ENCODE measurements around the gene SNX6. TPM values are rescaled to one million over a fixed set of nuclear protein-coding genes. Genes with fewer than 3 reads are reported as not detected.

Gene SNX6
- total and polyA plus RNA-seq, 10 of the 15 experiments (the other 5 are each of a cell fraction or from before 2014, with no cell fraction given) = 34.4 to 107 (median 71.7) TPM

- no peak for DNase-seq (ENCODE audit: low read depth, low spot score)
- ChIA-PET CTCF (interaction anchor here (1.2 kb wide), 1 partner anchor 14 kb away, joined by 5 read pairs; no protein-coding TSS in a partner anchor), POLR2A (no interaction called here), RAD21 (ENCODE audit: unreplicated experiment) (no interaction called here), SMC1A (ENCODE audit: uncharacterized antibody, unreplicated experiment) (no interaction called here)
- intact Hi-C loops (cut with micrococcal nuclease; ENCODE audit: unreplicated experiment) (no loop called here), in situ Hi-C loops (cut with MboI) (no loop called here)
- Histone ChIP-seq H3K4me3 (no peak overlapping the region), H3K36me3 (ENCODE audit: control insufficient read depth in 2 of 2, insufficient read depth in 2 of 2, low read length in 1 of 2) (peaks cover 2 to 23% of the 10 kb centered on the region in 2 experiments; a peak in 3 of 4 replicates), H3K9ac (ENCODE audit: control insufficient read depth, insufficient read depth, low read length) (no peak overlapping the region), H3K9me3 (replicated peaks; ENCODE audit: control insufficient read depth, insufficient read depth, low read length) (no peaks in the 10 kb centered on the region), H3K27ac (ENCODE audit: control insufficient read depth, insufficient read depth) (no peak overlapping the region), H4K20me1 (ENCODE audit: control insufficient read depth, insufficient read depth) (no peaks in the 10 kb centered on the region), H3K4me2 (ENCODE audit: control insufficient read depth, insufficient read depth) (no peak overlapping the region), H3K79me2 (ENCODE audit: control insufficient read depth, insufficient read depth, low read length) (no peaks in the 10 kb centered on the region), H3K4me1 (ENCODE audit: control insufficient read depth, insufficient read depth, low read length) (no peaks in the 10 kb centered on the region), H3K27me3 (replicated peaks in 1 of 2; ENCODE audit: control insufficient read depth in 2 of 2, insufficient read depth in 2 of 2, low read length in 1 of 2) (no peaks in the 10 kb centered on the region), H2AFZ (ENCODE audit: control insufficient read depth, low read depth, low read length) (no peak overlapping the region)
- 95% methylated on average over 2 of the region's 2 CpGs for WGBS (ENCODE audit: insufficient coverage, insufficient replicate concordance, low lambda C conversion rate, missing lambda C conversion rate)
- FAIRE-seq = no peak
- ATAC-seq = no peak
- BruUV-seq (replicated peaks) = no TSS peak
- TF ChIP-seq ZNF687 (IDR thresholded peaks at IDR 0.05) = no peak
- TF ChIP-seq, protein P1, sequence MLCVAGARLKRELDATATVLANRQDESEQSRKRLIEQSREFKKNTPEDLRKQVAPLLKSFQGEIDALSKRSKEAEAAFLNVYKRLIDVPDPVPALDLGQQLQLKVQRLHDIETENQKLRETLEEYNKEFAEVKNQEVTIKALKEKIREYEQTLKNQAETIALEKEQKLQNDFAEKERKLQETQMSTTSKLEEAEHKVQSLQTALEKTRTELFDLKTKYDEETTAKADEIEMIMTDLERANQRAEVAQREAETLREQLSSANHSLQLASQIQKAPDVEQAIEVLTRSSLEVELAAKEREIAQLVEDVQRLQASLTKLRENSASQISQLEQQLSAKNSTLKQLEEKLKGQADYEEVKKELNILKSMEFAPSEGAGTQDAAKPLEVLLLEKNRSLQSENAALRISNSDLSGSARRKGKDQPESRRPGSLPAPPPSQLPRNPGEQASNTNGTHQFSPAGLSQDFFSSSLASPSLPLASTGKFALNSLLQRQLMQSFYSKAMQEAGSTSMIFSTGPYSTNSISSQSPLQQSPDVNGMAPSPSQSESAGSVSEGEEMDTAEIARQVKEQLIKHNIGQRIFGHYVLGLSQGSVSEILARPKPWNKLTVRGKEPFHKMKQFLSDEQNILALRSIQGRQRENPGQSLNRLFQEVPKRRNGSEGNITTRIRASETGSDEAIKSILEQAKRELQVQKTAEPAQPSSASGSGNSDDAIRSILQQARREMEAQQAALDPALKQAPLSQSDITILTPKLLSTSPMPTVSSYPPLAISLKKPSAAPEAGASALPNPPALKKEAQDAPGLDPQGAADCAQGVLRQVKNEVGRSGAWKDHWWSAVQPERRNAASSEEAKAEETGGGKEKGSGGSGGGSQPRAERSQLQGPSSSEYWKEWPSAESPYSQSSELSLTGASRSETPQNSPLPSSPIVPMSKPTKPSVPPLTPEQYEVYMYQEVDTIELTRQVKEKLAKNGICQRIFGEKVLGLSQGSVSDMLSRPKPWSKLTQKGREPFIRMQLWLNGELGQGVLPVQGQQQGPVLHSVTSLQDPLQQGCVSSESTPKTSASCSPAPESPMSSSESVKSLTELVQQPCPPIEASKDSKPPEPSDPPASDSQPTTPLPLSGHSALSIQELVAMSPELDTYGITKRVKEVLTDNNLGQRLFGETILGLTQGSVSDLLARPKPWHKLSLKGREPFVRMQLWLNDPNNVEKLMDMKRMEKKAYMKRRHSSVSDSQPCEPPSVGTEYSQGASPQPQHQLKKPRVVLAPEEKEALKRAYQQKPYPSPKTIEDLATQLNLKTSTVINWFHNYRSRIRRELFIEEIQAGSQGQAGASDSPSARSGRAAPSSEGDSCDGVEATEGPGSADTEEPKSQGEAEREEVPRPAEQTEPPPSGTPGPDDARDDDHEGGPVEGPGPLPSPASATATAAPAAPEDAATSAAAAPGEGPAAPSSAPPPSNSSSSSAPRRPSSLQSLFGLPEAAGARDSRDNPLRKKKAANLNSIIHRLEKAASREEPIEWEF (IDR thresholded peaks at IDR 0.05; ENCODE audit: insufficient replicate concordance, low read depth, low read length) = no peak
- no peak for TF ChIP-seq SIN3A (IDR thresholded peaks at IDR 0.05; ENCODE audit: low read depth, low read length)
- no peak for TF ChIP-seq YY1 (IDR thresholded peaks at IDR 0.05; ENCODE audit: low read depth, low read length)
- TF ChIP-seq RCOR1 (conservative IDR thresholded peaks at IDR 0.05; ENCODE audit: low read depth, low read length) = no peak
- TF ChIP-seq, protein P2, sequence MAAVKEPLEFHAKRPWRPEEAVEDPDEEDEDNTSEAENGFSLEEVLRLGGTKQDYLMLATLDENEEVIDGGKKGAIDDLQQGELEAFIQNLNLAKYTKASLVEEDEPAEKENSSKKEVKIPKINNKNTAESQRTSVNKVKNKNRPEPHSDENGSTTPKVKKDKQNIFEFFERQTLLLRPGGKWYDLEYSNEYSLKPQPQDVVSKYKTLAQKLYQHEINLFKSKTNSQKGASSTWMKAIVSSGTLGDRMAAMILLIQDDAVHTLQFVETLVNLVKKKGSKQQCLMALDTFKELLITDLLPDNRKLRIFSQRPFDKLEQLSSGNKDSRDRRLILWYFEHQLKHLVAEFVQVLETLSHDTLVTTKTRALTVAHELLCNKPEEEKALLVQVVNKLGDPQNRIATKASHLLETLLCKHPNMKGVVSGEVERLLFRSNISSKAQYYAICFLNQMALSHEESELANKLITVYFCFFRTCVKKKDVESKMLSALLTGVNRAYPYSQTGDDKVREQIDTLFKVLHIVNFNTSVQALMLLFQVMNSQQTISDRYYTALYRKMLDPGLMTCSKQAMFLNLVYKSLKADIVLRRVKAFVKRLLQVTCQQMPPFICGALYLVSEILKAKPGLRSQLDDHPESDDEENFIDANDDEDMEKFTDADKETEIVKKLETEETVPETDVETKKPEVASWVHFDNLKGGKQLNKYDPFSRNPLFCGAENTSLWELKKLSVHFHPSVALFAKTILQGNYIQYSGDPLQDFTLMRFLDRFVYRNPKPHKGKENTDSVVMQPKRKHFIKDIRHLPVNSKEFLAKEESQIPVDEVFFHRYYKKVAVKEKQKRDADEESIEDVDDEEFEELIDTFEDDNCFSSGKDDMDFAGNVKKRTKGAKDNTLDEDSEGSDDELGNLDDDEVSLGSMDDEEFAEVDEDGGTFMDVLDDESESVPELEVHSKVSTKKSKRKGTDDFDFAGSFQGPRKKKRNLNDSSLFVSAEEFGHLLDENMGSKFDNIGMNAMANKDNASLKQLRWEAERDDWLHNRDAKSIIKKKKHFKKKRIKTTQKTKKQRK (IDR thresholded peaks at IDR 0.05; ENCODE audit: low read depth, low read length) = no peak
- TF ChIP-seq, protein P3, sequence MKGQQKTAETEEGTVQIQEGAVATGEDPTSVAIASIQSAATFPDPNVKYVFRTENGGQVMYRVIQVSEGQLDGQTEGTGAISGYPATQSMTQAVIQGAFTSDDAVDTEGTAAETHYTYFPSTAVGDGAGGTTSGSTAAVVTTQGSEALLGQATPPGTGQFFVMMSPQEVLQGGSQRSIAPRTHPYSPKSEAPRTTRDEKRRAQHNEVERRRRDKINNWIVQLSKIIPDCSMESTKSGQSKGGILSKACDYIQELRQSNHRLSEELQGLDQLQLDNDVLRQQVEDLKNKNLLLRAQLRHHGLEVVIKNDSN (IDR thresholded peaks at IDR 0.05; ENCODE audit: borderline replicate concordance, extremely low read length, insufficient read depth, low read depth, low read length) = no peak
- no peak for TF ChIP-seq CREB1 (IDR thresholded peaks at IDR 0.05; ENCODE audit: low read depth)
- no peak for TF ChIP-seq BMI1 (IDR thresholded peaks at IDR 0.05; ENCODE audit: borderline replicate concordance)
- no peak for TF ChIP-seq JUNB (IDR thresholded peaks at IDR 0.05)
Measured at GRCh38 chr14:34522496-34522895, 107.5 kb downstream of the SNX6 start.
